NCI-H146 (cell line): ENCODE results near the gene GSK3B.
"Not testable (repeated sequence)": the region's sequence is repeated elsewhere in the genome, so short reads cannot be mapped to it uniquely, and the experiment has no call there.

Experiments
- DNase-seq: peaks from one replicate; lab custom pipeline; 2025; lab: John Stamatoyannopoulos, UW

GSK3B gene

GRCh38 chr3:120013481-120013880 lies 80.8 kb downstream of the GSK3B start:
- peak; percentile 12 for DNase-seq

- DNase-seq, result not testable (repeated sequence)
These were observed 88.5 kb downstream of the GSK3B start for GRCh38 chr3:120005741-120006140.

- DNase-seq, result peak; percentile 26
These were observed 90.2 kb downstream of the GSK3B start for GRCh38 chr3:120004008-120004498.

DNA sequence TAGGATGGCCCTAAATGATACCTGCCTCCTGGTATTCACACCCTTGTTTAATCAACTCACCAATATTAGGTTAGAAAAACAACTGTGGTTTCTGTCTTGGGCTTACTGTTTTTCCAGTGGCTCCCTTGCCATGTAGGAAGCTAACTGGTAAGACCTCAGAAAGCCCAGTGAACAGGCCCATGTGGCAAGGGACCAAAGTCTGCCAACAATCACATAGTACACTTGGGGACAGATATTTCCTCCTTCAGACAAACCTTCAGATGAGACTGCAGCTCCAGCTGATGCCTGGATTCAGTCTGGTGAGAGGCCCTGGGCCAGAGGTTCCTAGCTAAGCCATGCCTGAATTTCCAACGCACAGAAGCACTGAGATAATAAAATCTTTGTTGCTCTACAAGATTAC lies 96.1 kb downstream of the GSK3B start:
- DNase-seq, result no peak

DNA sequence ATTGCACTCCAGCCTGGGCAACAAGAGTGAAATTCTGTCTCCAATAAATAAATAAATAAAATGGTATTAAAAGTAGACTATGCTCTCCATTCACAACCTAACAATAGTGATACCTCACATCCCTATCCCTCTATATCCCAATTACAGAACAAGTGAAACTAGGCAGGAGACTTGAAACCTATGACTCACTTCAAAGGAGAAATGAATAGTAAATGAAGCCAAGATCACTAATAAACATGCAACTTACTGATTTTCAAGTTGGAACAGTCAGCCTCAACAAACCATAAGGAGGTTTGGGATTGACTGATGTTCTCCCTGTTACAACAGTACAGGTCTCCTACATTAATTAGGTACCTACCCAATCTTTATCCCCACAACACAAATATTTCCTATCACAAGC lies 103.4 kb downstream of the GSK3B start:
- no peak for DNase-seq

DNA sequence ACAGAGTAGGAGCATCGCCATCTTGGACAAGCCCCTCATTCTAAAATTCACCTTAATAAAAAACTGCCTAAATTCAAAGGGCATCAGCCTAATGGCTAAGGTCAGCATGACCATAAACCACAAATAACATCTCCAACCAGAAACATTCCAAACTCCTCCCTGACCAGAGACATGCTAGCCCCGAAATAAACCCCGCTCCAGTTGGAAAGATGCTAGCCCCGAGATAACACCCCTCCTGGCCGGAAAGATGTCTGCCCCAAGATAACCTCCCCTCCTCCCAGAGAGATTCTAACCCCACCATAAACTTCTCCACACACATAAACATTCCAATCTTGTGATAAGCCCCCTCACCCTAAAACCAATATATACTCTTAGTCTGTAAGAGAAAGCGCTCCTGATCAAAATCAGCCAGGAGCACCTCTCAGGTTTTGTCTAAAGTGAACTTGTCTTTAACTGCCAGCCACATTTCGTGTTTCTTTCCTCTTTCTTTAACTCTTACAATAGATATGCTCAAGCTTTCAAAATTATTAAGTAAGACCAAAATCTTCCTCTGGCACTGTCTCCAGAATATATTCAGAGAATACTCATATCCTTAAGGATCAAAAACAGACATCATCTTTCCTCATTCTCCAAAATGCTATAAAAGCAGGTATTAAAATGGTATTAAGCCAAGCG lies 104.1 kb downstream of the GSK3B start:
- DNase-seq, result no peak

DNA sequence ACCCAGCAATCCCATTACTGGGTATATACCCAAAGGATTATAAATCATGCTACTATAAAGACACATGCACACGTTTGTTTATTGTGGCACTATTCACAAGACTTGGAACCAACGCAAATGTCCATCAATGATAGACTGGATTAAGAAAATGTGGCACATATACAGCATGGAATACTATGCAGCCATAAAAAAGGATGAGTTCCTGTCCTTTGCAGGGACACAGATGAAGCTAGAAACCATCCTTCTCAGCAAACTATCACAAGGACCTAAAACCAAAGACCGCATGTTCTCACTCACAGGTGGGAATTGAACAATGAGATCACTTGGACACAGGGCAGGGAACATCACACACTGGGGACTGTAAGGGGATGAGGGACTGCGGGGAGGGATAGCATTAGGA lies 107.4 kb downstream of the GSK3B start:
- not testable (repeated sequence) for DNase-seq

- DNase-seq, result no peak
These were observed 112.9 kb downstream of the GSK3B start for GRCh38 chr3:119981386-119981785.

DNA sequence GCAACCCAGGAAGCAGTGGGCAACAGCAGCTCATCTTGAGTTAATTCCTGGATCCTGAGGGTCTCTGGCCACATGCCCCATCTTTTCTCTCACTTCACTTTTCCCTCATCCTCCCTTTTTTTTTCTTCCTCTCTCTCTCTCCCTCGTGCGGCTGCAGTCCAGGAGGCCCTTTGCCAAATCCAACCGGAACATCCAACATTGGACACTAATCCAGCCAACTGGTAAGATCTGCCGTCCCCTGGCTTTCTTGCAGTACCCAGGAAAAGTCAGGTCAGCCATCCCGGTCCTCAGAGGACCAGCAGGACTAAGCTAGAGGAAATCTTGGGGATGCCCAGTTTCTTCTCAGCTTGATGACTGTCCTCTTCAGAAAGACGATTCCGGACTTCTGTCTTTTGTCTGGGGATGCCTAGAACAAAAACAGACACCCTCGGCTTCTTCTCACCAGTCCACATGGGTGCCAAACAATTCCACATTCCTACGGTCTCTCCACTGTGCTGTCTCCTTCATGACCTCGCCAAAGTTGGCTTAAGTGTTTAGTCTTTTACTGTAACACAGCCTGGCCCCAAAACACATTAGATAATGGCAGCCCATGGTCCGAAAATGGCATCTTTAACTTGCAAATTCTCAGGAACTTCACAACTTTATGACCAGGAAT lies 115.6 kb downstream of the GSK3B start:
- no peak for DNase-seq

DNA sequence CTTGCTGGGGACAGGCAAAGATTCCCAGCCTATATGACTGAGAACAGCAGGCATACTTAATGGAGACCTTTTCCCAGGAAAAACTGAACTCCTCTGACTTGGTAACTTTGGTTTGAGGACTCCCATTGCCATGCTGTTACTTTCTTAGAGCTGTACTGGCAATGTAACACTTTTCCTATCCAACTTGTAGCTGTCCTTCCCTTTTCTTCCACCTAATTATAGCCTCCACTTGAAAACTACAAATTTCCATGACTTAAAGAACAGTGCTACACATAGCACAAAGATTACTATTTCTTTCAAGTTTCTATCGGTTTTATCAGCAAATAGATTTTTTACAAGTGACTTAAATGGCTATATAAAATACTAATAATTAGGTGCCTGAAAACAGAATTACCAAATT lies 116.9 kb downstream of the GSK3B start:
- DNase-seq, result no peak

- DNase-seq, result no peak
These were observed 118.0 kb downstream of the GSK3B start for GRCh38 chr3:119976214-119976613.

DNA sequence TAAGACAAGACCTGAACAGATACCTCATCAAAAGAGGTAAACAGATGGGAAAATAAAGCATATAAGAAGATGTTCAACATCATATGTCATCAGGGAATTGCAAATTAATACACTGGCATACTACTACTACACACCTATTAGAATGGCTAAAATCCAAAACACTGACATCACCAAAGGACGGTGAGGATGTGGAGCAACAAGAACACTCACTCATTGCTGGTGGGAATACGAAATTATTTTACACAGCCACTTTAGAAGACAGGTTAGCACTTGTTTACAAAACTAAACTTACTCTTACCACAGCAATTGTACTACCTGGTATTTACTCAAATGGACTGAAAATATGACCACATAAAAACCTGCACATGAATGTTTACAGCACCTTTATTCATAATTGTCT lies 119.6 kb downstream of the GSK3B start:
- no peak for DNase-seq

GRCh38 chr3:119973018-119973646 lies 121.1 kb downstream of the GSK3B start:
- DNase-seq, result peak; percentile 74

DNA sequence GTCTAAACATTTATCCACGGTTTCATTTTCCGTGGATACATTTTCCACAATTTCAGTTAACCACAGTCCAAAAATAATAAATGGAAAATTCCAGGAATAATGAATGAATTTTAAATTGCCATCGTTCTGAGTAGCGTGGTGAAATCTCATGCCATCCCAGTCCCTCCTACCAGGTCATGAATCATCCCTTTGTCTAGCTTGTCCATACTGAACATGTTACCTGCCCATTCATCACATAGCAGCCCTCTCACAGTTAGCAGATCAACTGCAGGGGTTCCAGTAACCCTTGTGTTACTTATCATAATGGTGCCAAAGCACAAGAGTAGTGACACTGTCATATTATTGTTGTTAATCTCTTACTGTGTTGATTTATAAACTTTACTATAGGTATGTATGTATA lies 124.5 kb downstream of the GSK3B start:
- peak; percentile 25 for DNase-seq

DNA sequence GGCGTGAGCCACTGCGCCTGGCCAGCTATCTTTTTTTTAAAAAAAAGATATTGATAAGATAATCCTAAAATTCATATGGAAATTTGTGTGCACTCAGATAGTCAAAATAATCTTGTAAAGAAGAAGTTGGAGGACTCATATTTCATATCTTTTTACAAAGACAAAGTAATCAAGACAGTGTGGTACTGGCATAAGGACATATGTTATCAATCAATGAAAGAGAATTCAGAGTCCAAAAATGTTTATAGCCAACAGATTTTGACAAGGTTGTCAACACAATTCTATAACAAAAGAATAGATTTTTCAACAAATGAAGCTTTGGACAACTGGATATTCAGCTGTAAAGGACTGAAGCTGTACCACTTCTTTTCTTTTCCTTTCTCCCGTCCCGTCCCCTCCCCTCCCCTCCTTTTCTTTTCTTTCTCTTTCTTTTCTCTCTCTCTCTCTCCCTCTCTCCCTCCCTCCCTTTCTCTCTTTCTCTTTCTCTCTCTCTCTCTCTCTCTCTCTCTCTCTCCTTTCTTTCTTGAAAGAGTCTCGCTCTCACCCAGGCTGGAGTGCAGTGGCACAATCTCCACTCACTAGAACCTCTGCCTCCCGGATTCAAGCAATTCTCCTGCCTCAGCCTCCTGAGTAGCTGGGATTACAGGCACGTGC lies 126.8 kb downstream of the GSK3B start:
- no peak for DNase-seq

DNA sequence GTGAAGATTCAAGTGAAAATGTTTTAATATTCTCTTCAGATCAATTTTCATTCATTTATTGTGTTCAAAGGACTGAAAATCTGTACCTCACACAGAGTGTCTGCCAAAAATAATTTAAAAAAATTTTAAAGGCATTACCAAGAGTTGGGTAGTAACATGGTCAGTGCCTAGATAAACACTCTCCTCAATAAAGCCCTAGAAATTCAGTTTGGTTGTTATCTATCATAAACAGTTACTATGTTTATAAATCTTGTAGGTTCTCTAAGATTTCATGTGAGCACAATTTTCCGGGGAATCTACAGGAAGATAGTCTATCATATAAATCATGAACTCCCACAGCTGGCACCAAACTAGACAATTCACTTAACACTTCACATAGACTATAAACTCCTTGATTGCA lies 128.6 kb downstream of the GSK3B start:
- no peak for DNase-seq

DNA sequence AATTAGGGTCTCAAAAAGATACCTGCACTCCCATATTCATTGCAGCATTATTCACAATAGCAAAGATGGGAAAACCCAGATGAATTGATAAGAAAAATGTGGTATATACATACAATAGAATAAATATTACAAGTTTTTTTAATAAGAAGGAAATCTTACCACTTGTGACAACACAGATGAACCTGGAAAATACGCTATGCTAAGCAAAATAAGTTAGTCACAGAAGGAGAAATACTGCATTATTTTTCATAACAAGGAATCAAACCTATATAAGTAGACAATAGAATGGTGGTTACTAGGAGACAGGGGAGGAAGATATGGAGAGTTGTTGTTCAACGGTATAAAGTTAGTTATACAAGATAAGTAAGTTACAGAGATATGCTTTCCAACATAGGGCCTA lies 130.0 kb downstream of the GSK3B start:
- no peak for DNase-seq

- no peak for DNase-seq
These were observed 138.3 kb downstream of the GSK3B start for GRCh38 chr3:119955972-119956371.

GRCh38 chr3:119950666-119951325 lies 143.5 kb downstream of the GSK3B start:
- no peak for DNase-seq

DNA sequence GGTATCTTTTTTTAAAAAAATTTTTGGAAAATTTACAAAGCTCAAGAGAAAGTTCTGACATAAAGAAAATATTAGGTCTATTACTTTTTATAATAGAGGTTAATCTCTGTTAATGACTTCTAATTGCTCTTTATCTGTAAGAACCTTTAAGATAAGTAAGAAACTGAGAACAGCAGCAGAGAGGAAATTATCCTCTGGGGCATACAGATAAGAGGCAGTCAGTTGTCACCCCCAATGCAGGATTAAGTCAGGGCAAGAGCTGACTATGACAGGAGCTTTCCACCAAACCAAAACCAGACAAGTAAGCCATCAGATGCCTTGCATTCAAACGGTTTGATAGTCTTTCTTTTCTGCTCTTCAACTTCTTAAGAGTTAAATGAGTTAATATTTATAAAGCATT lies 149.0 kb downstream of the GSK3B start:
- DNase-seq, result no peak

DNA sequence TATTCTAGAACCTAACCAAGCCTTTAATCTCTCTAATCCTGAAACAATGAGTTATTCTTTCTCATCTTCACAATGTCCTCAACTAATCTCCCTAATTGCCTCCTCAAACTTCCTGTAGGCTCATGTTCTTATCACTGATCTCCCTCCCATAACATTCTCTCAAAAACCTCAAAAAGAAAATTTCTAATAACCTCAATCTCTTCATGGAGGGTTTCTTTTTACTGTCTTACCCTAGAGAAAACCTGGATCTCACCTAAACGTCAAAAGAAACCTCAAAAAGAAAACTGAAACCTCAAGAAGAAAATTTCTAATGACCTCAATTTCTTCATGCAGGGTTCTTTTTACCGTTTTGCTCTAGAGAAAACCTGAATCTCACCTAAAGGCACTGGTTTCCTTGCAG lies 150.2 kb downstream of the GSK3B start:
- no peak for DNase-seq

GRCh38 chr3:119939077-119939476 lies 155.2 kb downstream of the GSK3B start:
- DNase-seq, result no peak
